Activated CD4-positive, alpha-beta memory T cell treated with anti-CD3 and anti-CD28 coated beads for 36 hours (primary cell): Measurements from ENCODE around the gene F5. TPM values are rescaled to one million over a fixed set of nuclear protein-coding genes. Genes with fewer than 3 reads are reported as not detected.
"Not testable (repeated sequence)": the region's sequence is repeated elsewhere in the genome, so short reads cannot be mapped to it uniquely, and the experiment has no call there.

Experiments
- CTCF ChIA-PET: fragments of 350-600 bp; sonication (Branson Sonifier 250); formaldehyde crosslinking; loops from one replicate; lab custom pipeline; 2021; ENCODE audit warnings: antibody characterized with exemption, inconsistent platforms; lab: Charles Lee
- POLR2A ChIA-PET: fragments of 350-600 bp; sonication (Branson Sonifier 250); formaldehyde crosslinking; loops from one replicate; lab custom pipeline; 2021; ENCODE audit warnings: antibody characterized with exemption; lab: Charles Lee
- DNase-seq: peaks from one replicate; pipeline ENCODE4 v3.0.0-alpha.2; 2020
- H3K27ac Mint-ChIP-seq: one replicate; pipeline ENCODE4 v1.8.0; 2021; ENCODE audit warnings: mixed read lengths
- H3K27me3 Mint-ChIP-seq: one replicate; pipeline ENCODE4 v1.8.0; 2021; ENCODE audit warnings: mixed read lengths
- H3K36me3 Mint-ChIP-seq: one replicate; pipeline ENCODE4 v1.8.0; 2021; ENCODE audit warnings: mixed read lengths
- H3K4me1 Mint-ChIP-seq: one replicate; pipeline ENCODE4 v1.8.0; 2021; ENCODE audit warnings: low read depth, mixed read lengths
- H3K4me3 Mint-ChIP-seq: one replicate; pipeline ENCODE4 v1.8.0; 2021; ENCODE audit warnings: mild to moderate bottlenecking, mixed read lengths
- H3K9me3 Mint-ChIP-seq: one replicate; pipeline ENCODE4 v1.8.0; 2021; ENCODE audit warnings: mixed read lengths
- intact Hi-C: fragments of 100-400 bp; cut with micrococcal nuclease; formaldehyde crosslinking; loops from one replicate; pipeline ENCODE4 v1.15.1; 2023
- total RNA-seq, 2 experiments: library from RNA; stranded (reverse); gene quantifications; one replicate each; pipeline ENCODE4 v1.2.3, GENCODE V29; 2021

The F5 gene
- total RNA-seq, 2 experiments from 2014 or later, result 50.8 to 51.1 TPM

DNA sequence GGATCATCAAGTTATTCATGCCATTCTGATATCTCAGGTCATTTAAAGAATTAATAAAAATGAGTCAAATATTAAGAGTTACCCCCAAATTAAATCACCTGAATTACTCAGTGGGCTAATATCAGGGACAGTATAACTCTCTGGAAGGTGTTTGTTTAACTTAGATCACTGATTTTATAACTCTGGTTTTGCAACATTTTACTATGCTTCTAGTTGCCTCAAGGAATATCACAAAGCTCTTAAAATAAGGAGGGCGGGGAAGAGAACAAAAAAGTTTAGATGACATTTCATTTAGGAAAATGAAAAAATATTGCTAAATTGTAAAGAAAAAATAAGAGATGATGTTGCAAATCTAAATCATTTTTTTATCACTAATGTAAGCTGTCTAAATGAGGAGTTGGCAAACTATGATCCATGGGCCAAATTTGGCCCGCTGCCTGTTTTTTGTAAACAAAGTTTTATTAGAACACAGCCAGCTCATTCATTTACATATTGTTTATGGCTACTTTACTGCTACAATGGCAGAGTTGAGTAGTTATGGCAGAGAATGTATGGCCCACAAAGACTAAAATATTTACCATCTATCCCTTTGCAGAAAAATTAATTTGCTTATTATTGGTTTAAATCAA, 68.6 kb downstream of the F5 start:
- no peak for DNase-seq
- ChIA-PET POLR2A (no interaction called here), CTCF (no interaction called here)
- Mint-ChIP-seq H3K27ac (no peak overlapping the region), H3K9me3 (no peaks in the 10 kb centered on the region), H3K36me3 (peaks cover 79% of the 10 kb centered on the region), H3K4me3 (no peak overlapping the region), H3K4me1 (peaks cover 2% of the 10 kb centered on the region), H3K27me3 (no peaks in the 10 kb centered on the region)
- intact Hi-C loops, result no loop called here

GRCh38 chr1:169515641-169516040, 70.6 kb downstream of the F5 start:
- H3K27ac Mint-ChIP-seq, result no peak overlapping the region
- H3K4me1 Mint-ChIP-seq, result peaks cover 14% of the 10 kb centered on the region
- no peak overlapping the region for H3K4me3 Mint-ChIP-seq
- DNase-seq, result no peak
- intact Hi-C loops, result no loop called here
- H3K36me3 Mint-ChIP-seq, result peaks cover 64% of the 10 kb centered on the region
- ChIA-PET POLR2A (no interaction called here), CTCF (interaction anchor here (1.3 to 1.5 kb wide), 2 partner anchors 10 to 31 kb away, joined by 3 to 4 read pairs; no protein-coding TSS in a partner anchor)
- no peaks in the 10 kb centered on the region for H3K9me3 Mint-ChIP-seq
- no peaks in the 10 kb centered on the region for H3K27me3 Mint-ChIP-seq

- DNase-seq, result no peak
- H3K27ac Mint-ChIP-seq, result no peak overlapping the region
- ChIA-PET CTCF (interaction anchor here (0.6 kb wide), 1 partner anchor 730 kb away, joined by 3 read pairs; no protein-coding TSS in a partner anchor), POLR2A (no interaction called here)
- intact Hi-C loops, result no loop called here
- H3K4me1 Mint-ChIP-seq, result peaks cover 14% of the 10 kb centered on the region
- no peaks in the 10 kb centered on the region for H3K9me3 Mint-ChIP-seq
- peaks cover 56% of the 10 kb centered on the region for H3K36me3 Mint-ChIP-seq
- no peaks in the 10 kb centered on the region for H3K27me3 Mint-ChIP-seq
- no peak overlapping the region for H3K4me3 Mint-ChIP-seq
Measured at GRCh38 chr1:169514566-169515270, 71.6 kb downstream of the F5 start.

GRCh38 chr1:169513208-169513607, 73.1 kb downstream of the F5 start:
- H3K9me3 Mint-ChIP-seq, result no peaks in the 10 kb centered on the region
- H3K27me3 Mint-ChIP-seq, result no peaks in the 10 kb centered on the region
- no peak for DNase-seq
- CTCF ChIA-PET, result no interaction called here
- peaks cover 24% of the 10 kb centered on the region for H3K4me1 Mint-ChIP-seq
- POLR2A ChIA-PET, result no interaction called here
- intact Hi-C loops, result no loop called here
- H3K36me3 Mint-ChIP-seq, result peaks cover 47% of the 10 kb centered on the region
- no peak overlapping the region for H3K27ac Mint-ChIP-seq
- H3K4me3 Mint-ChIP-seq, result no peak overlapping the region

- Mint-ChIP-seq H3K9me3 (no peaks in the 10 kb centered on the region), H3K27ac (no peak overlapping the region), H3K4me1 (peaks cover 26% of the 10 kb centered on the region), H3K36me3 (peaks cover 30% of the 10 kb centered on the region), H3K4me3 (no peak overlapping the region), H3K27me3 (no peaks in the 10 kb centered on the region)
- intact Hi-C loops, result loop anchor here (1.0 to 2.0 kb wide), 2 partner anchors 15 to 22 kb away; no protein-coding TSS in a partner anchor
- ChIA-PET POLR2A (interaction anchor here (1.9 kb wide), 1 partner anchor 20 kb away, joined by 11 read pairs; no protein-coding TSS in a partner anchor), CTCF (interaction anchor here (0.6 to 1.3 kb wide), 3 partner anchors 20 to 97 kb away, joined by 3 to 4 read pairs (median 4); no protein-coding TSS in a partner anchor)
- no peak for DNase-seq
Measured at GRCh38 chr1:169511316-169512005, 74.8 kb downstream of the F5 start.

- CTCF ChIA-PET, result no interaction called here
- Mint-ChIP-seq H3K4me1 (peaks cover 26% of the 10 kb centered on the region), H3K36me3 (peaks cover 19% of the 10 kb centered on the region), H3K27ac (no peak overlapping the region), H3K9me3 (no peaks in the 10 kb centered on the region), H3K27me3 (no peaks in the 10 kb centered on the region), H3K4me3 (no peak overlapping the region)
- POLR2A ChIA-PET, result interaction anchor here (1.6 to 1.9 kb wide), 2 partner anchors 18 to 24 kb away, joined by 4 to 11 read pairs; no protein-coding TSS in a partner anchor
- intact Hi-C loops, result loop anchor here (2.0 kb wide), 1 partner anchor 13 kb away; no protein-coding TSS in a partner anchor
- no peak for DNase-seq
Measured at GRCh38 chr1:169510060-169510459, 76.2 kb downstream of the F5 start.

GRCh38 chr1:169509354-169509753, 76.9 kb downstream of the F5 start:
- ChIA-PET CTCF (interaction anchor here (1.7 kb wide), 1 partner anchor 37 kb away, joined by 6 read pairs; no protein-coding TSS in a partner anchor), POLR2A (interaction anchor here (1.6 kb wide), 1 partner anchor 23 kb away, joined by 4 read pairs; no protein-coding TSS in a partner anchor)
- H3K4me1 Mint-ChIP-seq, result peaks cover 26% of the 10 kb centered on the region
- H3K27ac Mint-ChIP-seq, result no peak overlapping the region
- H3K9me3 Mint-ChIP-seq, result no peaks in the 10 kb centered on the region
- no peak for DNase-seq
- H3K4me3 Mint-ChIP-seq, result no peak overlapping the region
- intact Hi-C loops, result no loop called here
- no peaks in the 10 kb centered on the region for H3K27me3 Mint-ChIP-seq
- H3K36me3 Mint-ChIP-seq, result peaks cover 12% of the 10 kb centered on the region

DNA sequence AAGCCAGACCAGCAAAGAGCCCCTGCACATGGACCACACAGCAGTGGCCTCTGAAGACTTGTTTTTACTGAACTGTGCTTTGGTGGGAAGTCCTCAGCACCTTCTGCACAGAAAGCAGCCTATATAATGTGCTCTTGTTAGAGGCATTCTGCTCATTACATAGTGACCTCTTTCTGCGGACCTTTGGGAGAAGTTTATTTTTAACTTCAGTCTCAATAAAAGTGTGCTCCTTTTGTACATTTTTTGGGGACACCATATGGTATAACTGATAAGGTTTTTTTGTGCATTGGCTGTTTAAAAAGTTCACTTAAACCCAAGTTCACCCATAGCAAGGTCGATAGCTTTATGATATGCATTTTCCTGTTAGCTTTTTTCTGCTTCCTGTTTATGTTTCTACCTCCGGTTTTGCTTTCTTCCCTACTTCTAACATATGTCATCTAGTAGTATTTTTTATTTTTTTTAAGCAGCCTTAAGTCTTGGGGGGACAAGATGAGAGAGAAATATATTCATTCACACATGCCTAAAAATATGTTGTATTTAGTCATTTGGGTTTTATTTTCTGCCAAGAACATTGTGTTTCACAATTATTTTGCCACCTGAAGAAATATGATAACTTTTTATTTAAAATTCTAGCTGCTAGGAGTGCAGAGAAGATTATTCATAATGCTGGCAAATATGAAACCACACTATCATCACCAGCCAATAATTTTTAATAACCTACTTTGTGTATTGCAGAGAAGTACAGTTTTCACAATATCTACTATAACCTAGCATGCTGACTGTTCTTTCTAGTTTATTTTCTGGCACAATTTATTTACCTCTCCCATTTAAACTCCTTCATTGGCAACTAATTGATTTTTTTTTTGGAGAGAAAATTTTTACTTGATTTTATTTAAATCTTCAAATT, 77.6 kb downstream of the F5 start:
- H3K4me3 Mint-ChIP-seq, result no peak overlapping the region
- H3K9me3 Mint-ChIP-seq, result no peaks in the 10 kb centered on the region
- POLR2A ChIA-PET, result interaction anchor here (0.7 to 1.0 kb wide), 3 partner anchors 10 to 22 kb away, joined by 3 to 5 read pairs (median 4); partner anchors contain the start of gene SLC19A2
- no peak for DNase-seq
- intact Hi-C loops, result no loop called here
- CTCF ChIA-PET, result interaction anchor here (1.7 kb wide), 1 partner anchor 38 kb away, joined by 6 read pairs; no protein-coding TSS in a partner anchor
- peaks cover 26% of the 10 kb centered on the region for H3K4me1 Mint-ChIP-seq
- no peak overlapping the region for H3K27ac Mint-ChIP-seq
- H3K27me3 Mint-ChIP-seq, result no peaks in the 10 kb centered on the region
- H3K36me3 Mint-ChIP-seq, result peaks cover 8% of the 10 kb centered on the region

- POLR2A ChIA-PET, result interaction anchor here (1.0 kb wide), 1 partner anchor 13 kb away, joined by 3 read pairs; no protein-coding TSS in a partner anchor
- intact Hi-C loops, result no loop called here
- Mint-ChIP-seq H3K9me3 (peaks cover 2% of the 10 kb centered on the region), H3K27ac (no peak overlapping the region), H3K27me3 (no peaks in the 10 kb centered on the region), H3K4me3 (no peak overlapping the region), H3K36me3 (peaks cover 2% of the 10 kb centered on the region), H3K4me1 (peaks cover 22% of the 10 kb centered on the region)
- no peak for DNase-seq
- CTCF ChIA-PET, result no interaction called here
Measured at GRCh38 chr1:169507413-169507812, 78.9 kb downstream of the F5 start.

DNA sequence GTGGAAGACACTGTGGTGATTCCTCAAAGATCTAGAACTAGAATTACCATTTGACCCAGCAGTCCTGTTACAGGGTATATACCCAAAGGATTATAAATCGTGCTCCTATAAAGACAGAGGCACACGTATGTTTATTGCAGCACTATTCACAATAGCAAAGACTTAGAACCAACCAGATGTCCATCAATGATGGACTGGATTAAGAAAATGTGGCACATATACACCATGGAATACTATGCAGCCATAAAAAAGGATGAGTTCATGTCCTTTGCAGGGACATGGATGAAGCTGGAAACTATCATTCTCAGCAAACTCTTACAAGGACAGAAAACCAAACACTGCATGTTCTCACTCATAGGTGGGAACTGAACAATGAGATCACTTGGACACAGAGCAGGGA, 82.7 kb downstream of the F5 start:
- DNase-seq, CTCF ChIA-PET, POLR2A ChIA-PET, H3K27me3 Mint-ChIP-seq, intact Hi-C loops, H3K9me3 Mint-ChIP-seq, H3K4me3 Mint-ChIP-seq, H3K4me1 Mint-ChIP-seq, H3K27ac Mint-ChIP-seq: not testable (repeated sequence)
- H3K36me3 Mint-ChIP-seq, result peaks cover 11% of the 10 kb centered on the region

DNA sequence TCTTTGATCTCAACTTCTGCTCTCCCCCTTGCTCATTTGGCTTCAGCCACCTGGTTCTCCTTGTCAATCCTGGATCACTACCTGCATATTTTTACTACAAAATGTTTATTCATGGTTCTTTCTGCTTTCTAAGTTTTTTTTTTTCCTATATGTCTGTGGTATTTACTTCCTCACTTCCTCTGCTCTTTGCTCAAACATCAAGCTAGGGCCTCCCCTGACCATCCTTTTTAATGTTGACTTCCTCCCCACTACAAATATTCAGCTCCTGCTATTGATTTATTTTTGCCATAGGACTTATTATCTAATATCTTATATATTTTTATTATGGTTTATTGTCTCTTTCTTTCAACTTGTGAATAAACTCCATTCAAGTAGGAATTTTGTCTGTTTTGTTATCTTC, 86.5 kb downstream of the F5 start:
- ChIA-PET POLR2A (no interaction called here), CTCF (no interaction called here)
- Mint-ChIP-seq H3K4me1 (peaks cover 14% of the 10 kb centered on the region), H3K4me3 (no peak overlapping the region), H3K9me3 (peaks cover 9% of the 10 kb centered on the region), H3K36me3 (peaks cover 18% of the 10 kb centered on the region), H3K27ac (no peak overlapping the region), H3K27me3 (peaks cover 5% of the 10 kb centered on the region)
- no peak for DNase-seq
- intact Hi-C loops, result loop anchor here (10.0 kb wide), 1 partner anchor 1155 kb away; no protein-coding TSS in a partner anchor
